RWPE2 (cell line): Measurements from ENCODE around the gene REPIN1.

ENCODE experiments used
- ATAC-seq: fragments of 200-7000 bp; cut with Tn5 transposase; 3 replicates; pipeline ENCODE4 v1.9.1; 2021; ENCODE audit warnings: low read depth
- DNase-seq: peaks from one replicate; pipeline ENCODE4 v3.0.0-alpha.2; 2020; ENCODE audit warnings: low spot score
- H3K27ac ChIP-seq: fragments of 450-650 bp; 2 replicates; pipeline ENCODE4 v1.5.1; 2017; ENCODE audit warnings: mild to moderate bottlenecking; ENCODE audit not compliant: poor library complexity, severe bottlenecking
- H3K27me3 ChIP-seq: fragments of 250-450 bp; sonication (Bioruptor Pico); 2 replicates; pipeline ENCODE4 v1.5.1; 2021; ENCODE audit warnings: mild to moderate bottlenecking, moderate library complexity; ENCODE audit not compliant: insufficient read depth, poor library complexity, severe bottlenecking
- H3K36me3 ChIP-seq: fragments of 250-450 bp; sonication (Bioruptor Pico); 2 replicates; pipeline ENCODE4 v1.5.1; 2020; ENCODE audit warnings: low read depth, mild to moderate bottlenecking, moderate library complexity
- H3K4me1 ChIP-seq: fragments of 250-450 bp; sonication (Bioruptor Pico); 2 replicates; pipeline ENCODE4 v1.5.1; 2021; ENCODE audit warnings: mild to moderate bottlenecking, moderate library complexity; ENCODE audit not compliant: insufficient read depth, poor library complexity, severe bottlenecking
- H3K4me3 ChIP-seq: fragments of 250-450 bp; sonication (Bioruptor Pico); 2 replicates; pipeline ENCODE4 v1.5.1; 2021; ENCODE audit warnings: mild to moderate bottlenecking, moderate library complexity; ENCODE audit not compliant: severe bottlenecking
- H3K9me3 ChIP-seq: fragments of 250-450 bp; sonication (Bioruptor Pico); 2 replicates; pipeline ENCODE4 v1.5.1; 2021; ENCODE audit warnings: mild to moderate bottlenecking, moderate library complexity; ENCODE audit not compliant: severe bottlenecking
- CTCF ChIP-seq: fragments of 450-650 bp; IDR thresholded peaks from one replicate; pipeline ENCODE4 v1.5.1; 2017; ENCODE audit warnings: mild to moderate bottlenecking, moderate library complexity; ENCODE audit not compliant: poor library complexity, severe bottlenecking

Gene REPIN1

GRCh38 chr7:150413640-150414081 lies 45.0 kb downstream of the REPIN1 start:
- no peak for TF ChIP-seq CTCF
- H3K36me3 ChIP-seq: no peaks in the 10 kb centered on the region
- no peaks in the 10 kb centered on the region for H3K27me3 ChIP-seq
- H3K9me3 ChIP-seq: no peaks in the 10 kb centered on the region
- DNase-seq (no peak), ATAC-seq (no peak)
- H3K27ac ChIP-seq: no peak overlapping the region
- H3K4me3 ChIP-seq: no peak overlapping the region
- no peaks in the 10 kb centered on the region for H3K4me1 ChIP-seq

- no peaks in the 10 kb centered on the region for H3K4me1 ChIP-seq
- no peak for TF ChIP-seq CTCF
- no peaks in the 10 kb centered on the region for H3K9me3 ChIP-seq
- ATAC-seq (no peak), DNase-seq (no peak)
- no peaks in the 10 kb centered on the region for H3K36me3 ChIP-seq
- H3K27me3 ChIP-seq: no peaks in the 10 kb centered on the region
- H3K27ac ChIP-seq: no peak overlapping the region
- H3K4me3 ChIP-seq: no peak overlapping the region
Measured at GRCh38 chr7:150415161-150416153, 46.8 kb downstream of the REPIN1 start.

GRCh38 chr7:150417239-150417638 lies 48.6 kb downstream of the REPIN1 start:
- H3K27ac ChIP-seq: no peak overlapping the region
- TF ChIP-seq CTCF: no peak
- no peak overlapping the region for H3K4me3 ChIP-seq
- H3K9me3 ChIP-seq: no peaks in the 10 kb centered on the region
- H3K36me3 ChIP-seq: no peaks in the 10 kb centered on the region
- no peak for ATAC-seq
- H3K27me3 ChIP-seq: no peaks in the 10 kb centered on the region
- DNase-seq: peak; percentile 13
- H3K4me1 ChIP-seq: no peaks in the 10 kb centered on the region

GRCh38 chr7:150417863-150418262 lies 49.2 kb downstream of the REPIN1 start:
- ATAC-seq: no peak
- TF ChIP-seq CTCF: no peak
- Histone ChIP-seq H3K27me3 (no peaks in the 10 kb centered on the region), H3K36me3 (no peaks in the 10 kb centered on the region), H3K9me3 (no peaks in the 10 kb centered on the region), H3K4me3 (no peak overlapping the region), H3K27ac (no peak overlapping the region), H3K4me1 (no peaks in the 10 kb centered on the region)
- peak; percentile 13 for DNase-seq

- ATAC-seq (no peak), DNase-seq (no peak)
- H3K27me3 ChIP-seq: no peaks in the 10 kb centered on the region
- no peak for TF ChIP-seq CTCF
- H3K4me3 ChIP-seq: no peak overlapping the region
- no peaks in the 10 kb centered on the region for H3K36me3 ChIP-seq
- H3K27ac ChIP-seq: no peak overlapping the region
- no peaks in the 10 kb centered on the region for H3K4me1 ChIP-seq
- no peaks in the 10 kb centered on the region for H3K9me3 ChIP-seq
Measured at GRCh38 chr7:150420242-150420641, 51.6 kb downstream of the REPIN1 start.
